Measurements from ENCODE around the gene GAB3. TPM values are rescaled to one million over a fixed set of nuclear protein-coding genes. Genes with fewer than 3 reads are reported as not detected.

Gene GAB3
- total RNA-seq, 1 experiment from 2014 or later: not detected

GRCh38 chrX:154652311-154653047, 98.4 kb downstream of the GAB3 start:
- Histone ChIP-seq H3K4me3 (ENCODE audit: low read depth, low read length) (no peak overlapping the region), H3K4me1 (no peaks in the 10 kb centered on the region), H3K9me3 (no peaks in the 10 kb centered on the region), H3K36me3 (ENCODE audit: control insufficient read depth, insufficient read depth, low read length) (no peaks in the 10 kb centered on the region), H3K27me3 (replicated peaks; ENCODE audit: control insufficient read depth, insufficient read depth, low read length) (no peaks in the 10 kb centered on the region)
- no peaks in the 10 kb centered on the region for H3K4me1 Mint-ChIP-seq (ENCODE audit: low read depth, unreplicated experiment)
- H3K27me3 Mint-ChIP-seq (ENCODE audit: insufficient read depth, unreplicated experiment): peaks cover 6% of the 10 kb centered on the region
- intact Hi-C loops (cut with micrococcal nuclease; ENCODE audit: unreplicated experiment): no loop called here
- H3K4me3 Mint-ChIP-seq (ENCODE audit: unreplicated experiment): no peak overlapping the region
- BruUV-seq (replicated peaks): no TSS peak
- no peak for DNase-seq
- no peak for TF ChIP-seq CTCF (IDR thresholded peaks at IDR 0.05; ENCODE audit: insufficient read depth in 1 of 2, low read depth in 1 of 2, low read length in 1 of 2, severe bottlenecking in 1 of 2, unreplicated experiment in 1 of 2)
- ChIA-PET CTCF (no interaction called here), POLR2A (no interaction called here)
- H3K36me3 Mint-ChIP-seq (ENCODE audit: insufficient read depth, unreplicated experiment): no peaks in the 10 kb centered on the region
- H3K27ac Mint-ChIP-seq (ENCODE audit: unreplicated experiment): no peak overlapping the region
- H3K9me3 Mint-ChIP-seq (ENCODE audit: unreplicated experiment): no peaks in the 10 kb centered on the region

GRCh38 chrX:154650221-154650510, 100.7 kb downstream of the GAB3 start:
- H3K4me1 Mint-ChIP-seq (ENCODE audit: low read depth, unreplicated experiment): no peaks in the 10 kb centered on the region
- H3K27ac Mint-ChIP-seq (ENCODE audit: unreplicated experiment): no peak overlapping the region
- intact Hi-C loops (cut with micrococcal nuclease; ENCODE audit: unreplicated experiment): no loop called here
- no peak for DNase-seq
- peaks cover 4% of the 10 kb centered on the region for H3K27me3 Mint-ChIP-seq (ENCODE audit: insufficient read depth, unreplicated experiment)
- no TSS peak for BruUV-seq (replicated peaks)
- no peaks in the 10 kb centered on the region for H3K27me3 ChIP-seq (replicated peaks; ENCODE audit: control insufficient read depth, insufficient read depth, low read length)
- POLR2A ChIA-PET: no interaction called here
- H3K4me3 ChIP-seq (ENCODE audit: low read depth, low read length): no peak overlapping the region
- no peaks in the 10 kb centered on the region for H3K36me3 Mint-ChIP-seq (ENCODE audit: insufficient read depth, unreplicated experiment)
- no peak for TF ChIP-seq CTCF (IDR thresholded peaks at IDR 0.05; ENCODE audit: insufficient read depth in 1 of 2, low read depth in 1 of 2, low read length in 1 of 2, severe bottlenecking in 1 of 2, unreplicated experiment in 1 of 2)
- H3K36me3 ChIP-seq (ENCODE audit: control insufficient read depth, insufficient read depth, low read length): no peaks in the 10 kb centered on the region
- H3K4me1 ChIP-seq: no peaks in the 10 kb centered on the region
- no peaks in the 10 kb centered on the region for H3K9me3 ChIP-seq
- H3K9me3 Mint-ChIP-seq (ENCODE audit: unreplicated experiment): no peaks in the 10 kb centered on the region
- H3K4me3 Mint-ChIP-seq (ENCODE audit: unreplicated experiment): no peak overlapping the region
- CTCF ChIA-PET: no interaction called here

GRCh38 chrX:154649503-154650220, 101.2 kb downstream of the GAB3 start:
- no peak overlapping the region for H3K4me3 Mint-ChIP-seq (ENCODE audit: unreplicated experiment)
- H3K4me1 Mint-ChIP-seq (ENCODE audit: low read depth, unreplicated experiment): no peaks in the 10 kb centered on the region
- no peak overlapping the region for H3K4me3 ChIP-seq (ENCODE audit: low read depth, low read length)
- DNase-seq: no peak
- no peaks in the 10 kb centered on the region for H3K4me1 ChIP-seq
- intact Hi-C loops (cut with micrococcal nuclease; ENCODE audit: unreplicated experiment): no loop called here
- H3K27me3 Mint-ChIP-seq (ENCODE audit: insufficient read depth, unreplicated experiment): peaks cover 4% of the 10 kb centered on the region
- no peaks in the 10 kb centered on the region for H3K9me3 ChIP-seq
- no TSS peak for BruUV-seq (replicated peaks)
- no peaks in the 10 kb centered on the region for H3K9me3 Mint-ChIP-seq (ENCODE audit: unreplicated experiment)
- no peaks in the 10 kb centered on the region for H3K36me3 ChIP-seq (ENCODE audit: control insufficient read depth, insufficient read depth, low read length)
- no peak overlapping the region for H3K27ac Mint-ChIP-seq (ENCODE audit: unreplicated experiment)
- no peaks in the 10 kb centered on the region for H3K36me3 Mint-ChIP-seq (ENCODE audit: insufficient read depth, unreplicated experiment)
- CTCF ChIA-PET: no interaction called here
- no peak for TF ChIP-seq CTCF (IDR thresholded peaks at IDR 0.05; ENCODE audit: insufficient read depth in 1 of 2, low read depth in 1 of 2, low read length in 1 of 2, severe bottlenecking in 1 of 2, unreplicated experiment in 1 of 2)
- no peaks in the 10 kb centered on the region for H3K27me3 ChIP-seq (replicated peaks; ENCODE audit: control insufficient read depth, insufficient read depth, low read length)
- POLR2A ChIA-PET: no interaction called here

Data from Caco-2 (cell line).